ENCODE data around the gene TOP2B. TPM values are rescaled to one million over a fixed set of nuclear protein-coding genes. Genes with fewer than 3 reads are reported as not detected.

TOP2B gene
- total and polyA plus RNA-seq, 8 donors: 35.6 to 266 (median 61.9) TPM

DNA sequence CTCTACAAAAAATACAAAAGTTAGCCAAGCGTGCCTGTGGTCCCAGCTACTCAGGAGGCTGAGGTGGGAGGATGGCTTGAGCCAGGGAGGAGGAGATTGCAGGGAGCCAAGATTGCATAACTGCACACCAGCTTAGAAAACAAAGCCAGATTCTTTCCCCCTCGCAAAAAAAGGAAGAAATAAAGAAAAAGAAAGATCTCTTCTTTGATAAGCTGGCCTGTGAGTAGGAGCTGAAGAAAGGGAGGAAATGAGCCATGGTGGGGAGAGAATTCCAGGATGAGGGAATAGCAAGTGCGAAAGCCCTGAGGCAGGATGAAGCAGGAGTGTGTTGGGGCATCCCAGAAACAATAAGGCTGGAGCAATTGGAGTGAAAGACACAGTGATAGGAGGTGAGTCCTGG is 24.5 kb upstream of the TOP2B start:
- intact Hi-C loops (cut with DNase I; ENCODE audit: low total_unique reads): no loop called here
- TF ChIP-seq EP300 (IDR thresholded peaks at IDR 0.05): no peak
- TF ChIP-seq, protein P1, sequence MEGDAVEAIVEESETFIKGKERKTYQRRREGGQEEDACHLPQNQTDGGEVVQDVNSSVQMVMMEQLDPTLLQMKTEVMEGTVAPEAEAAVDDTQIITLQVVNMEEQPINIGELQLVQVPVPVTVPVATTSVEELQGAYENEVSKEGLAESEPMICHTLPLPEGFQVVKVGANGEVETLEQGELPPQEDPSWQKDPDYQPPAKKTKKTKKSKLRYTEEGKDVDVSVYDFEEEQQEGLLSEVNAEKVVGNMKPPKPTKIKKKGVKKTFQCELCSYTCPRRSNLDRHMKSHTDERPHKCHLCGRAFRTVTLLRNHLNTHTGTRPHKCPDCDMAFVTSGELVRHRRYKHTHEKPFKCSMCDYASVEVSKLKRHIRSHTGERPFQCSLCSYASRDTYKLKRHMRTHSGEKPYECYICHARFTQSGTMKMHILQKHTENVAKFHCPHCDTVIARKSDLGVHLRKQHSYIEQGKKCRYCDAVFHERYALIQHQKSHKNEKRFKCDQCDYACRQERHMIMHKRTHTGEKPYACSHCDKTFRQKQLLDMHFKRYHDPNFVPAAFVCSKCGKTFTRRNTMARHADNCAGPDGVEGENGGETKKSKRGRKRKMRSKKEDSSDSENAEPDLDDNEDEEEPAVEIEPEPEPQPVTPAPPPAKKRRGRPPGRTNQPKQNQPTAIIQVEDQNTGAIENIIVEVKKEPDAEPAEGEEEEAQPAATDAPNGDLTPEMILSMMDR (IDR thresholded peaks at IDR 0.05): no peak
- no peak for TF ChIP-seq POLR2AphosphoS5 (IDR thresholded peaks at IDR 0.05)
- no peak for TF ChIP-seq POLR2A (IDR thresholded peaks at IDR 0.05)
- Histone ChIP-seq H3K4me3 (no peak overlapping the region), H3K9me3 (no peaks in the 10 kb centered on the region), H3K4me1 (no peaks in the 10 kb centered on the region), H3K27ac (no peak overlapping the region), H3K36me3 (no peaks in the 10 kb centered on the region), H3K27me3 (no peaks in the 10 kb centered on the region)
- 68 to 77% (median 74%) methylated on average over 3 of the region's 3 CpGs for WGBS, 5 donors
- DNase-seq: no peak

DNA sequence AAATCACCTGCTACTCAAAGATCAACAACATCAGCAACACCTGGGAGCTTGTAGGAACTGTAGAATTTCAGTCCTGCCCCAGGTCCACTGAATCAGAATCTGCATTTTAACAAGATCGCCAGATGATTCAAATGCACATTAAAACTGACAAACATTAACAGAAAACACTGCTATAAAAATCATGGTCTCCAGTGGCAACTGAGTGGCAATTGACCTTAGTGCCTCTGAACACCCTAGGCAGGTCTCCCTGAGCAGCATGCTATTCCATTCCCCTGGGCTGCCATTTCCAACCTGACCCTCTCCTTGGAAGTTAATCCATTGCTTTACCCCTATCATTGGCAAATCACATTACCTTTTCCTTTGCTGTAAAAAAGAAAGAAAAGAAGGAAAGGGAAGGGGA is 23.0 kb upstream of the TOP2B start:
- Histone ChIP-seq H3K9me3 (no peaks in the 10 kb centered on the region), H3K36me3 (no peaks in the 10 kb centered on the region), H3K4me1 (no peaks in the 10 kb centered on the region), H3K27me3 (no peaks in the 10 kb centered on the region), H3K4me3 (no peak overlapping the region), H3K27ac (no peak overlapping the region)
- TF ChIP-seq, protein P1 (IDR thresholded peaks at IDR 0.05): no peak
- TF ChIP-seq POLR2AphosphoS5 (IDR thresholded peaks at IDR 0.05): no peak
- TF ChIP-seq EP300 (IDR thresholded peaks at IDR 0.05): no peak
- TF ChIP-seq POLR2A (IDR thresholded peaks at IDR 0.05): no peak
- 74 to 100% (median 91%) methylated on average over 1 of the region's 1 CpG for WGBS, 5 donors
- intact Hi-C loops (cut with DNase I; ENCODE audit: low total_unique reads): no loop called here
- DNase-seq: no peak

GRCh38 chr3:25686766-25687165 is 22.1 kb upstream of the TOP2B start:
- intact Hi-C loops (cut with DNase I; ENCODE audit: low total_unique reads): no loop called here
- no peak for TF ChIP-seq POLR2A (IDR thresholded peaks at IDR 0.05)
- no peak for TF ChIP-seq POLR2AphosphoS5 (IDR thresholded peaks at IDR 0.05)
- no peak for TF ChIP-seq EP300 (IDR thresholded peaks at IDR 0.05)
- TF ChIP-seq, protein P1 (IDR thresholded peaks at IDR 0.05): no peak
- Histone ChIP-seq H3K36me3 (no peaks in the 10 kb centered on the region), H3K4me1 (no peaks in the 10 kb centered on the region), H3K4me3 (no peak overlapping the region), H3K27me3 (no peaks in the 10 kb centered on the region), H3K27ac (no peak overlapping the region), H3K9me3 (no peaks in the 10 kb centered on the region)
- 94 to 98% (median 96%) methylated on average over 22 to 23 of the region's 23 CpGs for WGBS, 5 donors
- no peak for DNase-seq

DNA sequence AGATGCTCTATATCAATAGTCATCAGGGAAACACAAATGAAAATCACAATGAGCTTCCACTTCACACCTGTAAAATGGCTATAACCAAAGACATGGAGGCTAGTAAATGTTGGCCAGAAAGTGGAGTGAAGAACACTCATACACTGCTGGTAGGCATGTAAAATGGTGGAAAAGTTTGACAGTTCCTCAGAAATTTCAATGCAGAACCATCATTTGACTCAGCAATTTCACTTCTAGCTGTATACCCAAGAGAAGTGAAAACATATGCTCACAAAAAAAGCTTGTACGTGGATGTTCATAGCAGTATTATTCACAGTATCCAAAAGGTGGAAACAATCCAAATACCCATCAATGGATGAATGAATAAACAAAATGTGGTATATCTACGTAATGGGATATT is 19.2 kb upstream of the TOP2B start:
- H3K27ac ChIP-seq: no peak overlapping the region
- no peak overlapping the region for H3K4me3 ChIP-seq
- WGBS, 5 donors: 88 to 95% (median 93%) methylated on average over 2 of the region's 2 CpGs
- no peaks in the 10 kb centered on the region for H3K4me1 ChIP-seq
- intact Hi-C loops (cut with DNase I; ENCODE audit: low total_unique reads): no loop called here
- no peak for DNase-seq
- no peaks in the 10 kb centered on the region for H3K27me3 ChIP-seq
- H3K9me3 ChIP-seq: no peaks in the 10 kb centered on the region
- no peaks in the 10 kb centered on the region for H3K36me3 ChIP-seq
- TF ChIP-seq POLR2A (IDR thresholded peaks at IDR 0.05) (no peak), EP300 (IDR thresholded peaks at IDR 0.05) (no peak), POLR2AphosphoS5 (IDR thresholded peaks at IDR 0.05) (no peak)
- TF ChIP-seq, protein P1 (IDR thresholded peaks at IDR 0.05): no peak

Data from stomach (tissue), 9 donors.